K562 treated with DMSO at 1 percent for 48 hours (cell line): Measurements from ENCODE around the gene CALHM1. TPM values are rescaled to one million over a fixed set of nuclear protein-coding genes. Genes with fewer than 3 reads are reported as not detected.

Source experiments
- total RNA-seq: library from RNA; unstranded; fragments of 300-600 nt; gene quantifications from 2 replicates; pipeline ENCODE4 v1.2.3, GENCODE V29; 2022; ENCODE audit warnings: low replicate concordance; ENCODE audit errors: extremely low read depth

The CALHM1 gene
- total RNA-seq = not detected in 2 replicates

GRCh38 chr10:103458720-103459119 is at the start of gene CALHM1:
CALHM1 (minus strand) TSS chr10:103458900; CDS start chr10:103458751, 149 bp downstream.

DNA sequence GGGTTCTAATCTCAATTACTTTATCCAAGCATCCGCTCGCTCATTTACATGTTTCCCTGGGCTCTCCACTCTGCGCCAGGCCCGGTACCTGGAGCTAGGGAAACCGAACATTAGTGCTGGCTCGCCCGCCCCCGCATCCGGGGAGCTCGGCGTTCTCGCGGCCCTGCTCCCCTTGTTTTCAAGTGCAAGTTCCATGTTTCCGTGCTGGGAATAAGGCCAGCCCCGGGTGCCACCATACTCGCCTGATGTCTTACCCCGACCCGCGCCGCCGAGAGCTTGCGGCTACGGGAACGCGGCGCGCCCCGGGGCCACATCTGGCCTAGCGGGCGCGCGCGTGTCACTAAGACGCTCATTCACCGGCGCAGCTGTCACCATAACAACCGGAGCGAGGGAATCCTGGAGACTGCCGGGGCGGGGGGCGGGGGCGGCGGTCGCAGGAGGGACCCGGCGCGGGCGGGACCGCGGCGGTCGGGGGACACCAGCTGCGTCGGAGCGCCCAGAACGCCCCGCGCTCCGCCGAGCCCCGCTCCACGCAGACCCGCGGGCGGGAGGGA is 34.7 kb upstream of the CALHM1 start, which contains the start of gene NEURL1:
Gene NEURL1 (plus strand): TSS at position 344 of the 554 bp plus-strand sequence. CDS start 683 bp downstream, outside the sequence.

GRCh38 chr10:103479135-103479534 is 20.4 kb upstream of the CALHM1 start, which contains the start of gene CALHM3:
CALHM3 (minus strand) TSS chr10:103479240; CDS start chr10:103479032, 208 bp downstream.

DNA sequence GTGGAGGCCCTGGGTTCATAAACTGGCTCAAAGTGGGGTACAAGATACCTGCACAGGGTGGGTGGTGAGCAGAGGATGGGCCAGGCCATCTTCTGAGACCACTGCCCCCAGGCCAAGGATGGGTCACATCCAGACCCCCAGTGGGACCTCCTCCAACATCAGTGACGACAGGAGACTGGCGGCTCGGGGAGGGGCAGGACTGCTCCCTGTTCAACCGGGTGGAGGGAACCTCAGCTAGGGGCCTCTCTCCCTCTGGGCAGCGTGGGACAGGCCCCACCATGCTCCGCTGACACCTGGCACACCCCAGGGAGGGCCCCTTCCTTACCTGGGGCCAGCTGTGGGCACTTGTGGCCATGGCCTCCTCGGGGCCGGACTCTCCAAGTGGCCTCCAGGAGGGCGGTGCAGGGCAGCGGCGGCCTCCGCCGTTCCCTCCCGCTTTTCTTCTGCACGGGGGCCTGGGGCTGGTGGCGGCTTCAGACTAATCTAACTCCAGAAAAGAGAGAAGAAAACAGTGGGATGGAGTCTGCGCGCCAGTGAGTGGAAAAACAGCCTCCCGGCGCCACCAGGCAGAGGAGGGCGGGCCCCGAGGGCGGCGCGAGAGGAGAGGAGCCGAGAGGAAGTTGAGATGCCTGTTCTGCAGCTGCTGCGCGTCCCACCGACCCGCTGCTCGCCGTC is 6.7 kb downstream of the CALHM1 start, which contains the start of gene CALHM2:
Gene CALHM2 (minus strand): TSS at position 540 of the 675 bp plus-strand sequence. CDS start 2,429 bp downstream, outside the sequence.

Other genes starting within 250 kb of the CALHM1 start
- not detected in 2 replicates for gene RPEL1, start 213.0 kb downstream of the CALHM1 start, total RNA-seq
- not detected in 2 replicates for gene INA, start 181.8 kb downstream of the CALHM1 start, total RNA-seq
- not detected in 2 replicates for gene PCGF6, start 107.8 kb downstream of the CALHM1 start, total RNA-seq
- gene TAF5, start 90.9 kb downstream of the CALHM1 start, total RNA-seq = not detected in 2 replicates
- not detected in 2 replicates for gene ATP5MK, start 62.4 kb downstream of the CALHM1 start, total RNA-seq
- not detected in 2 replicates for gene PDCD11, start 62.3 kb downstream of the CALHM1 start, total RNA-seq
- gene CALHM2, start 6.5 kb downstream of the CALHM1 start, total RNA-seq = not detected in 2 replicates
- gene CALHM3, start 20.3 kb upstream of the CALHM1 start, total RNA-seq = not detected in 2 replicates
- gene NEURL1, start 34.8 kb upstream of the CALHM1 start, total RNA-seq = not detected in 2 replicates